Duodenal mucosa (tissue), 2 donors: ENCODE measurements around the gene KLF11.

Source experiments
- H3K27ac ChIP-seq: one replicate; pipeline ENCODE4 v1.7.0; 2013; ENCODE audit warnings: low read depth, low read length
- H3K27me3 ChIP-seq, 2 donors: one replicate each; pipeline ENCODE4 v1.7.0; 2013; ENCODE audit warnings: low read length in 2 of 2, control low read depth in 1 of 2; ENCODE audit not compliant: insufficient read depth in 2 of 2, control insufficient read depth in 1 of 2
- H3K36me3 ChIP-seq, 2 donors: one replicate each; pipeline ENCODE4 v1.7.0; 2013; ENCODE audit warnings: low read length in 2 of 2, control low read depth in 1 of 2; ENCODE audit not compliant: insufficient read depth in 2 of 2, control insufficient read depth in 1 of 2
- H3K4me1 ChIP-seq, 2 donors: one replicate each; pipeline ENCODE4 v1.7.0; 2013; ENCODE audit warnings: low read length in 2 of 2, control low read depth in 1 of 2; ENCODE audit not compliant: insufficient read depth in 2 of 2, control insufficient read depth in 1 of 2
- H3K4me3 ChIP-seq, 2 donors: one replicate each; pipeline ENCODE4 v1.7.0; 2013; ENCODE audit warnings: low read length in 2 of 2, low read depth in 1 of 2
- H3K9ac ChIP-seq, 2 donors: one replicate each; pipeline ENCODE4 v1.7.0; 2013; ENCODE audit warnings: low read length in 2 of 2, low read depth in 1 of 2
- H3K9me3 ChIP-seq, 2 donors: one replicate each; pipeline ENCODE4 v1.7.0; 2013; ENCODE audit warnings: low read length in 2 of 2, control low read depth in 1 of 2; ENCODE audit not compliant: control insufficient read depth in 1 of 2

KLF11 gene

DNA sequence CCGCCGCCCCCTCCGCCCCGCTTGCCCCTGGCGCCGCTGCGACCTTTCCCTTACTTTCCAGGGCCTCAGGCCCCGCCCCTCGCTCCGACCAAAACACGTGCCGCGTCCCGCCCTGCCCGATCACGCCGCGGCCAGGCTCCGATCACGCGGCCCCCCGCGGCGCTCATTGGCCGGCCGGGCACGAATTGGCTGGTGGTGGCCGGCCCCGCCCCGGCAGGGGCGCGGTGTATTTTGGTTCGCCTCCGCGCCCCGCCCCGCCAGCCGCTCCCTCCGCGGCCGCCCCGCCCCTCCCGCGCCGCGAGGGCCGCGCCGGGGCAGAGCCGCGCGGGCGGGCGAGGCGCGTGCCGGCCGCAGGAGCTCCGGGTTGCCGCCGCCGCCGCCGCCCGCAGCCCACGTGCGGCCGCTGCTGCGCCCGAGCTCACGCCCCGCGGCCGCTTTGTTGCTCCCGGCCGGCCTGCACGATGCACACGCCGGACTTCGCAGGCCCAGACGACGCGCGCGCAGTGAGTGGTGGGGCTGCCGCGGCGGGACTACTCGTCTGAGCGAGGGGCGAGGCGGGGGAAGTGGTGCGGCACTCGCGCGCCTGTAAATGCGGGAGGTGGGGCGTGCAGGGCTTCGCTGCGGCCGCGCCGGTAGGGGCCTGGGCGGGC lies at the start of gene KLF11:
Gene KLF11 (plus strand): TSS at position 295 of the 650 bp plus-strand sequence. CDS start 167 bp downstream, at position 462.
- peaks cover 5 to 15% of the 10 kb centered on the region in 2 donors for H3K36me3 ChIP-seq
- H3K27me3 ChIP-seq = no peaks in the 10 kb centered on the region
- H3K4me3 ChIP-seq = peak within 1 kb of the TSS; percentile 64 to 70
- no peaks in the 10 kb centered on the region for H3K9me3 ChIP-seq
- peak within 1 kb of the TSS; percentile 99 for H3K27ac ChIP-seq
- H3K4me1 ChIP-seq = peaks cover 12 to 24% of the 10 kb centered on the region in 2 donors
- peak within 1 kb of the TSS; percentile 39 to 63 for H3K9ac ChIP-seq

DNA sequence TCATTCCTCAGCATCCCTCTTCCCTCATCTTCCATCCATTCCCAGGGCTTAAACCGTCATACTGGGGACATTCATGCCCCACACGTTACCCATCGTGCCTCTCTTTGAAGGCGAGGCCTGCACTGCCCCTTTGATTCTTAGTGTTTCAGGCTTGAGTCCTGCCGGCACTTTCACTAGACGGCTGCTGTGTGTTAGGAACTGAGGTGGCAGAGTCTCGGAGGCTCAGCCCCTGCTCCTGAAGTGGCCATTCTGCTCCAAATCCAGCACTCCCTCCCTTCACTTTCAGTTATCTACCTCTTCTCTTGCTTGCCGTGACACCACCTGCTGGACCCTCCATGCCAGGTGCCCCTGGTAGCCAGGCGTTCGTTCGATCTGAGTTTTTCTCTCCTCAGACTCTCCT lies 48.9 kb upstream of the KLF11 start:
- H3K4me3 ChIP-seq = no peak overlapping the region
- H3K36me3 ChIP-seq = no peaks in the 10 kb centered on the region
- H3K27ac ChIP-seq = no peak overlapping the region
- no peak overlapping the region for H3K9ac ChIP-seq
- peaks cover 4% of the 10 kb centered on the region in 2 donors for H3K4me1 ChIP-seq
- no peaks in the 10 kb centered on the region for H3K9me3 ChIP-seq
- no peaks in the 10 kb centered on the region for H3K27me3 ChIP-seq

GRCh38 chr2:9995059-9995458 lies 48.3 kb upstream of the KLF11 start:
- no peaks in the 10 kb centered on the region for H3K27me3 ChIP-seq
- H3K4me1 ChIP-seq = peaks cover 4% of the 10 kb centered on the region in 2 donors

GRCh38 chr2:9996321-9996720 lies 47.0 kb upstream of the KLF11 start:
- H3K27me3 ChIP-seq = no peaks in the 10 kb centered on the region
- peaks cover 4% of the 10 kb centered on the region in 2 donors for H3K4me1 ChIP-seq
- no peaks in the 10 kb centered on the region for H3K36me3 ChIP-seq
- no peak overlapping the region for H3K9ac ChIP-seq
- no peaks in the 10 kb centered on the region for H3K9me3 ChIP-seq
- no peak overlapping the region for H3K4me3 ChIP-seq
- no peak overlapping the region for H3K27ac ChIP-seq

More at GRCh38 chr2:9995059-9995458, 48.3 kb upstream of the KLF11 start:
- H3K27ac ChIP-seq = no peak overlapping the region
- H3K9me3 ChIP-seq = no peaks in the 10 kb centered on the region
- no peak overlapping the region for H3K4me3 ChIP-seq
- no peaks in the 10 kb centered on the region for H3K36me3 ChIP-seq
- H3K9ac ChIP-seq = no peak overlapping the region

DNA sequence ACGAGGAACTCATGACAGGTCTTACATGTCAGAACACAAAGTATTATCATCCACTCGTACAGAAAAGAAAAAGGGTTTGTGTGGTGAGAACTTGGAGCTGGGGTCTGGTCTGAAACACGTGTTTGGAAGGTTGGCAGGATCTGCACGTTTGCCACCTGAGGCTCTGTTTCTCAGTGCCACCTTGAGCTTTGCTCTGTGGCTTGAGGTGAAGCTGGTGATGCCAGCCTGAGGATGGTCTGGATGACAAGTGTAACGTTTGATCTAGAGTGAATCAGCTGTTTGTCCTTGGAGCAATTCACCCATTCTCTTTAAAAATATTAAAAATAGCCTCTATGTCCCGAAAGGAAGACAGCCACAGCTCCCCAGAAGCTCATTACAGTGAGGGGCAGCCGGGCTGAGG lies 45.4 kb upstream of the KLF11 start:
- Histone ChIP-seq H3K4me1 (peaks cover 4% of the 10 kb centered on the region in 2 donors), H3K9ac (no peak overlapping the region), H3K36me3 (no peaks in the 10 kb centered on the region), H3K4me3 (no peak overlapping the region), H3K27me3 (no peaks in the 10 kb centered on the region), H3K27ac (no peak overlapping the region), H3K9me3 (no peaks in the 10 kb centered on the region)

GRCh38 chr2:9998916-9999654 lies 44.3 kb upstream of the KLF11 start:
- H3K4me1 ChIP-seq = peaks cover 0 to 4% of the 10 kb centered on the region in 2 donors
- H3K9me3 ChIP-seq = no peaks in the 10 kb centered on the region
- H3K4me3 ChIP-seq = no peak overlapping the region
- H3K9ac ChIP-seq = no peak overlapping the region
- H3K36me3 ChIP-seq = no peaks in the 10 kb centered on the region
- H3K27ac ChIP-seq = no peak overlapping the region
- no peaks in the 10 kb centered on the region for H3K27me3 ChIP-seq

DNA sequence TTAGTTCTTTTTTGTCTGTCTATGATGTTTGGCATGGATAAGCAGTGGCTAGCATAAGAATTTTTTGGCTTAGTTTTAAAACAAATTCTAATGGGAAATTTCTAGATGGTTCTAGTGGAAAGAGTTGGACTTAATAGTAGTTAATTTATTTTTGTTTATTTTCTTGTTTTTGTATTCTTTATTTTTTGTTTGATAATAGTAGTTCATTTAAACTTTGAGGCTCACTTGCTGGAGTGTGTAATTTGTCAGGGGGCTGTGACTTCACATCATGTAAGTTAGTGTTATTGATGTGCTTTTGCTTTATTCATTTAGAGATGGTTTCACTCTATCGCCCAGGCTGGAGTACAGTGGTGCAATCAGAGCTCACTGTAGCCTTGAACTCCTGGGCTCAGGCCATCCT lies 43.7 kb upstream of the KLF11 start:
- H3K9ac ChIP-seq = no peak overlapping the region
- H3K4me3 ChIP-seq = no peak overlapping the region
- H3K27me3 ChIP-seq = no peaks in the 10 kb centered on the region
- H3K27ac ChIP-seq = no peak overlapping the region
- H3K36me3 ChIP-seq = no peaks in the 10 kb centered on the region
- no peaks in the 10 kb centered on the region for H3K9me3 ChIP-seq
- peaks cover 0 to 4% of the 10 kb centered on the region in 2 donors for H3K4me1 ChIP-seq

DNA sequence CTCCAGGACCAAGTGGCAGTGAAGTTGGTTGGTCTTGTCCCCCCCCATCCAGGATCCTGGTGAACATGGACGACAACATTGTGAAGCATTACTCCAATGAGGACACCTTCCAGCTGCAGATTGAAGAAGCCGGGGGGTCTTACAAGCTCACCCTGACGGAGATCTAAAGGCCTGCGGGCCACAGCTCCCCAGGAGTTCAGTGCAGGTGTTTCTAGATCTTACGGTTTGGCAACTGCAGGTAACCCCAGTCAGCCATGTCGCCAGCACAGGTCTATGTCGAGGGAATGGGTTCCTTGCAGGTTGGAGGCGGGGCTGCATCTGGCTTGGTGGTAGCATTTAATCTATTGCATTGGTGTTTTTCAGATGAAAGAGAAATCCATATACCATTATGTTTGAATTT lies 42.8 kb upstream of the KLF11 start:
- no peaks in the 10 kb centered on the region for H3K36me3 ChIP-seq

DNA sequence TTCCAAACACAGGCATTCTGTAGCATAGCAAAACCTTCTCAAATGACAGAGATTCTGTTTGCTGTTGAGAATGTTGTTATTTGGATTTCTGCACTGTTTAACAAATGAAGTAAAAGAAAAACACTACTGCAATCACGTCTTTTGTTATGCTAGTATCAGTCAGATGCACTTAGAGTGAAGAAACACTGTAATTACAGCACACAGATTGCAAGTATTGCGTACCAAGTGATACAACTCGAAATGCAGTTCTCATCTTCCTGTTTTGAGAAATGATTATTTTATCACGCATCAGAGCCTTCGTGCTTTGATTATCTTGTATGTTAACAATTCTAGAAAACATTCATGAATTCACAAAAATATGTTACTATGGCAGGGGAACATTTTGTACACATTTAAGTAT lies 41.8 kb upstream of the KLF11 start:
- Histone ChIP-seq H3K9me3 (no peaks in the 10 kb centered on the region), H3K36me3 (no peaks in the 10 kb centered on the region), H3K4me1 (peaks cover 0 to 4% of the 10 kb centered on the region in 2 donors), H3K27ac (no peak overlapping the region), H3K27me3 (no peaks in the 10 kb centered on the region), H3K9ac (no peak overlapping the region), H3K4me3 (no peak overlapping the region)

More for the DNA sequence above, 42.8 kb upstream of the KLF11 start:
- no peak overlapping the region for H3K9ac ChIP-seq
- no peak overlapping the region for H3K27ac ChIP-seq
- peaks cover 0 to 4% of the 10 kb centered on the region in 2 donors for H3K4me1 ChIP-seq
- H3K27me3 ChIP-seq = no peaks in the 10 kb centered on the region
- H3K4me3 ChIP-seq = no peak overlapping the region
- H3K9me3 ChIP-seq = no peaks in the 10 kb centered on the region

- no peak overlapping the region for H3K4me3 ChIP-seq
- H3K27ac ChIP-seq = no peak overlapping the region
- peaks cover 0 to 1% of the 10 kb centered on the region in 2 donors for H3K4me1 ChIP-seq
- H3K9me3 ChIP-seq = no peaks in the 10 kb centered on the region
- no peak overlapping the region for H3K9ac ChIP-seq
- H3K27me3 ChIP-seq = no peaks in the 10 kb centered on the region
- no peaks in the 10 kb centered on the region for H3K36me3 ChIP-seq
Measured at GRCh38 chr2:10002109-10002508, 41.2 kb upstream of the KLF11 start.
